Ammon's horn (tissue), 1 donor: ENCODE data around the gene SLC12A9.
A peak's percentile ranks its signal among the peaks of the same experiment; 100 is the strongest.
"Not testable (repeated sequence)": the region's sequence is repeated elsewhere in the genome, so short reads cannot be mapped to it uniquely, and the experiment has no call there.

Experiments used
- DNase-seq: peaks from one replicate; pipeline ENCODE4 v3.0.0-alpha.2; 2016; ENCODE audit warnings: low spot score

The SLC12A9 gene

GRCh38 chr7:100852048-100852872, at the start of gene SLC12A9:
SLC12A9 (plus strand) TSS chr7:100852713; CDS start chr7:100854198, 1,485 bp downstream.
- peak; percentile 94 for DNase-seq

DNA sequence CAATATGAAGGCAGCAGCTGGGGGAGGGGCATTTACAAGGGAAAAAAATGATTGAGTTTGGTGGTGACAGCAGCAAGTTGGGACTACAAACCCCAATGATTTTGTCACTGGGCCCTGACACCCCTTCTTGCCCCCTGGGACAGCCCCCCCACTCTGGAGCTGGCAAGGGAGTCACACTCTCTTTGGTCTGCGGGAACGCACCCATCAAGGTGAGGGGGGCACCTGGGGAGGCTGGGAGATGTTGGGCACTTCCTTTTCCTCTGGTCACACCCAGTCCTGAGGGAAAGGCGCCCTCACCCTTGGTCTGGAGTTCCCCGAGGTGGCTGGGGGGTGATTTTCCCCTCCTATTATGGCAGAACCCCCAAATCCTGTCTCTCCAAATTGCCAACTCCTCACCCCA, 49.6 kb upstream of the SLC12A9 start:
- no peak for DNase-seq

GRCh38 chr7:100803398-100804161, 48.9 kb upstream of the SLC12A9 start:
- peak; percentile 79 for DNase-seq

DNA sequence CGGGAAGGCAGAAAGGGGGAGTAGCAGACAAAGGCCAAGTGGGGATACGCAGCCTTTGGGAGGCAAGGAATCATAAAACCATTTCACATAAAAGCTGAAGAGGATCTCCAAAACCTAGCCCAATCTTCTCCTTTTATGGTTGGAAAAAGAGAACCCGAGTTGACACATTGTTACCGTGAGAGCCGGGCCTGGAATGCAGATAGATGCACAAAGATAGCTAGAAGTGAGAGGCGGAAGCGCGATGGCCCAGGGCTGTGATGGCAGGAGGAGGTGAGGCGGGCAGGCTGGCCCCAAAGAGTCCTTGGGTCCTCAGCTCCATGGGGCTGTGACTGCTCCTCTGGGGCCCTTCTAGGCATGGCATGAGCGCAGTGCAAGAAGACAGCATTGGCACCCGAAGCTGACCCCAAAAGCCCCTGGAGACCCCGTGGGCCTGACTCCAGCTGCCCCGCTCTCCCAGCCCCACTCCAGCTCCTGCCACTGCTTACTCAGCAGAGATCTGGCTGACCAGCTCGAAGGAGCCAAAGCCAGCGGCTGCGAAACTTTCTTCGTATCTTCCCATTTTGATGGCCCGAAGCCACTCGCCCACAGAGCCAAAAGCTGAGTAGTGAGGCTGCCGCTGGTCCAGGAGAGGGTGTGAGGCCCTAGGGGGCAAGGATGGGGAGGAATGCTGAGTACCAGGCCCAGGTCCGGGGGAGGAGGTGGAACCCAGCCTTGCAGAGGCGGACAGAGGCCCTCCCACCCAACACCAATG, 47.7 kb upstream of the SLC12A9 start:
- no peak for DNase-seq

DNA sequence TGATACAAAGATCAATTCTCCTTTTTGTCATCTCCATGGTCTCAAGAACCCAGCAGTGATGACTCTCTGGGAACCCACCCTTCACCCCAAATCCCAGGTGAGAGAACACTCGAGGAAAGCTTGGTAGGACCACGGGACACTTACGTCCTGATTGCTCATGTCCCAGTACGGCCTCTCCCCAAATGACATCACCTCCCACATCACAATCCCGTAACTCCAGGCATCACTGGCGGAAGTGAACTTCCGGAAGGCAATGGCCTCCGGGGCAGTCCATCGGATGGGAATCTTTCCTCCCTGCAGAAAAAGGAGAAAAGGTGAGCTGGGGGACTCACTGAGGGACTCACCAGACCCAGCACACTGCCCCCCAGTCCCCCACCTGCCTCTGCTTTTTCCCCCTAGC, 46.2 kb upstream of the SLC12A9 start:
- no peak for DNase-seq

GRCh38 chr7:100806883-100807282, 45.6 kb upstream of the SLC12A9 start:
- not testable (repeated sequence) for DNase-seq

DNA sequence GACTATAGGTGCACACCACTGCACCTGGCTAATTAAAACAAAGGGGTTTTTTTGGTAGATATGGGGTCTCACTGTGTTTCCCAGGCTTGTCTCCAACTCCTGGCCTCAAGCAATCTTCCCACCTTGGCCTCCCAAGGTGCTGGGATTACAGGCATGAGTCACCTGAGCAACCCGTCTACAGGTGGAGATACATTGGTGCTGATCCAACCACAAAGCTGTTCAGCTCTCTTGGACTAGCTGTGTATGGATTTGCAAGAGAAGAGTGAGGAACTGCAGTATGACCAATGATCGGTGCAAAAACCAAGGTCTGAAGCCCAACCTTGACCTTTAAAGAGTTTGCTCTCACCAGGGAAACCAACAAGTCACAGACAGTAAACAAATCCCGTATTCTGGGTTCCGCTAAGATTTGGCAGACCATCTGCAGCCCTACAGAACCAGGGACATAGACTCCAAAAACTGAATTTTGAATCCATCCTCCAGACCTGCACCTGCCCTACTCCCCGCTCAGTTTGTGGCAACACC, 44.1 kb upstream of the SLC12A9 start:
- DNase-seq = no peak

DNA sequence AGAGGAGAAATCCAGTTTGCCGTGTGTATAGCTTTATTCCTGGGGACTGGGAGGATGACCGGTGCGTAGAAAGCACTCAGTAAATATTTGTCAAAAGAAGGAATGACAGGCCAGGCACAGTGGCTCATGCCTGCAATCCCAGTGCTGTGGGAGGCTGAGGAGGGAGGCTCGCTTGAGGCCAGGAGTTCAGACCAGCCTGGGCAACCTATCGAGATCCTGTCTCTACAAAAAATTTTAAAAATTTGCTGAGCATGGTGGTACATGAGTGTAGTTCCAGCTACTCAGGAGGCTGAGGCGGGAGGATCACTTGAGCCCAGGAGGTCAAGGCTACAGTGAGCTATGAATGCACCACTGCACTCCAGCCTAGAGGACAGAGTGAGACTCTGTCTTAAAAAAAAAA, 41.0 kb upstream of the SLC12A9 start:
- DNase-seq = no peak

DNA sequence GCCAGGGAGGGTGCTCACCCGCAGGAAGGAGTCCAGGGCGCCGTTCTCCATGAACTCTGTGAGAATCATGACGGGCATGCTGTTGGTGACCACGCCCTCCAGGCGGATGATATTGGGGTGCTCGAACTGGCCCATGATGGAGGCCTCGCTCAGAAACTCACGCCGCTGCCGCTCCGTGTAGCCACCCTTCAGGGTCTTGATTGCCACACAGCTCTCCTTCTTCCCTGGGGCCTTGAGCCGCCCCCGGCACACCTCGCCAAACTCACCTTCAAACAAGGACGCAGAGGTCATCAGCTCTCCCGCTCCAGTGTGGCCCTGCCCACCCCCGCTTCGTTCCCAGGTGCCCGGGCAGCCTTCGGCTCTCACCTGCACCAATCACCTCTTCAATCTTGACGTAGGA, 39.8 kb upstream of the SLC12A9 start:
- DNase-seq = no peak

- not testable (repeated sequence) for DNase-seq
These were observed 36.0 kb upstream of the SLC12A9 start for GRCh38 chr7:100816515-100816914.

GRCh38 chr7:100817097-100817496, 35.4 kb upstream of the SLC12A9 start:
- no peak for DNase-seq

DNA sequence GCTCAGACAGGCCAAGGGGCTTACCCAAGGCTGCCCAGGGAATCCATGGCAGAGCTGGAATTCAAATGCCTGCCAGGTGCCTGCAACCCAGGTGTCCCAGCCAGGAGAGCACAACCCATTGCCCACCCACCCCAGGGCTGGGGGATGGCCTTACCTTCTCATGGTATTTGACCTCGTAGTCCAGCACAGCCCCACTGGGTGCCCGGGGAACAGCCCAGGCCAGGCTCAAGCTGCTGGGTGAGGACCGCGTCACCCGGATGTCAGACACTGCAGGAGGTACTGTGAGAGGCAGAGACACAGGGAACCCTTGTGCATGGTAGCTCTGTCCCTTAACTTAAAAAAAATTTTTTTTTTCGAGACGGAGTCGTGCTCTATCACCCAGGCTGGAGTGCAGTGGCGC, 34.1 kb upstream of the SLC12A9 start:
- no peak for DNase-seq

DNA sequence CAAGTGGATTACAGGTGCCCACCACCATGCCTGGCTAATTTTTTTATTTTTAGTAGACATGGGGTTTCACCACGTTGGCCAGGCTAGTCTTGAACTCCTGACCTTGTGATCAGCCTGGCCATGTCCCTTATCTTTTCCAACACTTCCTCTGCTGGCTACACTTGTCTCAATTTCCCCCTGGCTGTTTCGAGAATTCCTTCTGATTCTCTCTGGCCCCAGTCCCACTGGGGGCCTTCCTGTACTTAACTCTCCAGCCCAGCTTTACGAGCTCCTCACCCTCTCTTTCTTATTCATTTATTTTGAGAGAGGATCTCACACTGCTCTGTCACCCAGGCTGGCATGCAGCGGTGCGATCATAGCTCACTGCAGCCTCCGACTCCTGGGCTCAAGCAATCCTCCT, 33.7 kb upstream of the SLC12A9 start:
- no peak for DNase-seq

GRCh38 chr7:100819586-100819985, 32.9 kb upstream of the SLC12A9 start:
- DNase-seq = no peak

DNA sequence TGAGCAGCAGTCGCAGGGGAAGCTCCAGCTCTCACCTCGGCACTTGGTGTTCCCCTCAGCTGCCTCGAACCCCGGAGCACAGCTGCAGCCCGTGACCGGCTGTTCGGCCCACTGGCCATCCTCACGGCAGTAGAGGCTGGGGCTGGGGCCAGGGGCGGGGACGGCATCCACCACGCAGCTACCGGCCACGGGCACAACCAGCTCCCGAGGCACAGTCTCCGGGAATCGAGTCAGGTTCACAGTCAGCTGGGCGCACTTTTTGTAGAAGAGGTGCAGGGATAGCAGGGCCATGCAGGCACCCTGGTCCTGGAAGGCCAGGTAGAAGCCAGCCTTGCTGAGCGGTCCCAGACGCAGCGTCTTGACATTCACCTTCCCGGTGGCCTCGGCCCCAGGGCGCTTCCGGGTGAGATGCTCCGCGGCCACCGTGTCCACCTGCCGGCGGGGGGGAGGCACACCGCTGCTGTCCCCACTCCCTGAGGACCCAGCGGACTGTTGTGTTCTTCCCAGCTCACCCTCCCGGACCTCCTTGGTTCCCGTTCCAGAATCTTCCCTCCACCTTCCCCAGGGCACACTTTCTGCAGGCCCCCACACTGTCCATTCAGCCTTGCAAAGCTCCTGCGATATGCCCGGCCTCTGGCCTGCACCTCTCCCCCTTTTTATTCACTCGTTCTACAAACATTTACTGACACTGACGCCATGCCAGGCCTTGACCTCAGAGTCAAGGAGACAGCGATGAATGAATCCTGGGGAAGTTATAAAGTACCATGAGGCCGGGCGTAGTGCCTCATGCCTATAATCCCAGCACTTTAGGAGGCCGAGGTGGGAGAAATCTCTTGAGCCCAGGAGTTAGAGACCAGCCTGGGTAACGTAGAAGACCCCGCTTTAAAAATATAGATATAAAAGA, 30.0 kb upstream of the SLC12A9 start:
- no peak for DNase-seq

GRCh38 chr7:100823140-100823525, 29.4 kb upstream of the SLC12A9 start:
- DNase-seq = no peak

DNA sequence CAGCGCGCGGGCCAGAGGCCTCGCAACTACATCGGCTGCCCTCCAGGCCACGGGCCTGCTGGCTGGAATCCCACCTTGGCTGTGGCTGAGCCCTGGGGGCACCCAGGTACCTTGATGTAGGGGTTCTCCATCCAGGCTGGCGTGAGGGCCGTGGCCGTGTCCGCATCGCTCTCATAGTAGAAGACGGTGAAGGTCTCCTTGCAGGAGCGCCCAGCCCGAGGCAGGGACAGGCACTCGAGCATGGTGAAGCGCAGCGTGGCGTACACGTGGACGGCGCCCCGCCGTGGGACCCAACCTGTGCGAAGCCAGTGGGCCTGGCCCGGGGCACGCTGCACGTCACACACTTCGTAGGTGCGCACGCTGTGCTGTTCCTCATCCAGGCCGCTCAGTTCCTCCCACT, 29.0 kb upstream of the SLC12A9 start:
- no peak for DNase-seq

DNA sequence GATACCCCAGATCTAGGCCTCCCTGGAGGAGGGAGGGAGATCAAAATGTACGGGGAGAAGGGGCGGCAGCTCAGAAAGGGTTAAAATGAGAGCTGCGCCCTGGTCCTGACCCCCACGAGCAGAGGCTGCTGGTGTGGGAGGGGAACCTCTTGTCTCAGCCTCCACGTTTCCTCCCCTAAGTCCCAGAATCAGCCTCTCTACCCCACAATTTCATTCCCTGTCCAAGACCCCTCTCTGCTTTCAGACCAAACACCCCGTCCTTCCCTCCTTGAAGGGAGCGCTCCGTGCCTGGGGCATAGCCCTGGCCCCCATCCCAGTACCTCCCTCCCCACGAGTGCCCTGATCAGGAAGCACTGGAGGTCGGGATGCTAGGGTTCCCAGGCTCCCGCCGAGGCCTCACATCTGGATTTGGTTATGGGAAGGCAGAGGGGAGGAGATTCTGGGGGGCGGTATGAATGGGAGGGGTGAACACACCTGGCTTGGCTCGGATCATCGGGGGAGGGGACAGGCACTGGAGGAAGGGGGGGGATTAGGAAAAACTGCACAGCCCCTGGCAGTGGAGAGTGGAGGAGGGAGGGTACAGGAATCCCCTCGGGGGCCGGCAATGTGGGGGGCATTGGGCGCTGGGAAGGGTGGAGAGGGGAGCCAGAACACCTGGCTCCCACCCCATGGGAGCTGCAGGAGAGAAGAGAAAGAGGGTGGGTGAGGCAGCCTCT, 27.9 kb upstream of the SLC12A9 start:
- DNase-seq = no peak

- no peak for DNase-seq
These were observed 27.3 kb upstream of the SLC12A9 start for GRCh38 chr7:100825215-100825671.

DNA sequence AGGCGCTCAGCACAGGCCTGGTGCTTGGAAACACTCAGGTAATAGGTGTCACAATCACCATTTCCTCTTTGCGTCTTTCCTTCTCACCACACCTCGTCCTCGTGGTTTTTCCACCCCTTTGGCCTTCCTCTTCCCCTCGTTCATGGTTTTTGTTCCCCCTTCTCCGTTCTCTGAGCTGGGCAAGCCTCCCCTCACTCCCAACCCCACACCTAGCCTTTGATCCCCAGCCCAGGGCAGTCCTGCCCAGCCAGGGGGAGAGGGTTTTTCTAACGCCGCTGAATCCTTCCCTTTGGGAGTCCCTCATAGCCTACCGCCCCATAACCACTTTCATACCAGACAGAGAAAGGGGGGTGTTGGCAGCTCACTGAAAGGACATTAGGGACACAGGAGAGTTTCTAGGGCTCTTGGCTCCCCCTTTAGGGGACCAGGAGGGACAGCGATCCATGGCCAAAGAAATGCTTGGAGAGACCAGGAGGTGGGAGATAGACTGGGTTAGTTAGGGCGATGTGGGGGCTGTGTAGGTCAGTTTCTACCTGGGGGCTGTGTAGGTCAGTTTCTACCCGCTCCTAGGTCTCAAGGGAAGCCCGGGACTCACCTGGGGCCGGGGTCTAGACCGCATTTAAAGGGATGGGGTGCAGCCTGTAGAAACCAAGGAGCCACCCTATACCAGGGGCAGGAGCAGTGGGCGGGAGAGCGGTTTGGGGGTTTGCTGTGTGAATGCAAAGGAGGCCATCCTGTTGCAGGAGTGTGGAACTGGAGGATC, 26.6 kb upstream of the SLC12A9 start:
- no peak for DNase-seq
